ENCODE measurements around the gene TBL1X. TPM values are rescaled to one million over a fixed set of nuclear protein-coding genes. Genes with fewer than 3 reads are reported as not detected.

TBL1X gene
- total and polyA plus RNA-seq, 2 of the 4 experiments (the other 2 are of a cell fraction) = 16.2 to 20.8 TPM

DNA sequence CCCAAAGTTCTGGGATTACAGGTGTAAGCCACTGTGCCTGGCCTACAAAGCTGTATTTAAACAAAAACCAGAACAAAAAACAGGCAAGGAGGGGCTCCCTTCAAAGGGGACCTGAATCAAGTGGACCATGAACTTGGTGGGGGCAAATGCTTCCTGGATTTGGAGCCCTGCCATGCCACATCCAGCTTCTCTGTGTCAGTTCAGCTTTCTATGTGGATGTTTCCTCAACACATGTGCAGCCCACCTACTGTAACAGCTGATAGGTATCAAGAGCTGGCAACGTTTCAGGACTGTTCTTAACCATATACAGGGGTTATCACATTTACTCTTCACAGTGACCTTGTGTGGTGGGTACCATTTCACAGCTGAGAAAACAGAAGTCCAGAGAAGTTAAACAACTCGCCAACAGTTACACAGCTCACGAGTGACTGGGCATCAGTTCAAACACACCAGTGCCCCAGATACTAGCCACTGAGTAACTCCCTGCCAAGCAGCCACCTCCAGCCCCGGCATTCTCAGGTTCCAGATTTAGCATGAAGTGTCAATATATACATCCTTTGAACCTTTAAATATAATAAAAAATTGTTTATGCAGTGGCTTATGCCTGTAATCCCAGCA lies 293.3 kb downstream of the TBL1X start:
- no peak overlapping the region for H3K23ac ChIP-seq (ENCODE audit: low read depth, low read length)
- in situ Hi-C loops (cut with MboI; ENCODE audit: low sequenced_read_pairs) (no loop called here), dilution Hi-C loops (cut with HindIII; ENCODE audit: low sequenced_read_pairs, unreplicated experiment) (no loop called here), intact Hi-C loops (cut with micrococcal nuclease) (no loop called here)
- H3K56ac ChIP-seq (ENCODE audit: extremely low read depth, insufficient read depth, low read length) = no peak overlapping the region
- no peak overlapping the region for H2BK15ac ChIP-seq (ENCODE audit: low read depth, low read length)
- TF ChIP-seq BHLHE40 (IDR thresholded peaks at IDR 0.05; ENCODE audit: low read depth, low read length) (no peak), MAZ (IDR thresholded peaks at IDR 0.05; ENCODE audit: borderline replicate concordance, low read depth, low read length) (no peak)
- H2AFZ ChIP-seq (replicated peaks; ENCODE audit: low read length, poor library complexity) = no peak overlapping the region
- no peak overlapping the region for H2AK5ac ChIP-seq (ENCODE audit: low read depth, low read length)
- POLR2A ChIA-PET (ENCODE audit: unreplicated experiment) = no interaction called here
- H4K20me1 ChIP-seq (ENCODE audit: insufficient read depth, low read length) = no peaks in the 10 kb centered on the region
- H2AK9ac ChIP-seq (replicated peaks; ENCODE audit: low read depth, low read length, poor library complexity) = no peak overlapping the region
- H3K9me3 ChIP-seq (ENCODE audit: control insufficient read depth, insufficient read depth, low read length) = peaks cover 4% of the 10 kb centered on the region; the same call in 1 of the 2 replicates
- H3K79me1 ChIP-seq (ENCODE audit: low read depth in 1 of 2, low read length in 2 of 2) = no peaks in the 10 kb centered on the region
- DNase-seq (no peak), ATAC-seq (ENCODE audit: low read depth) (no peak)
- H2BK5ac ChIP-seq (ENCODE audit: low read depth, low read length, poor library complexity, severe bottlenecking) = no peak overlapping the region
- BruUV-seq (replicated peaks) = no TSS peak
- no peak overlapping the region for H4K91ac ChIP-seq (ENCODE audit: insufficient read depth, low read depth, low read length)
- no peak overlapping the region for H4K8ac ChIP-seq (ENCODE audit: low read depth in 2 of 2, low read length in 2 of 2)
- no peak overlapping the region for H3K4me3 ChIP-seq (ENCODE audit: insufficient read depth, low read depth, low read length)
- no peak overlapping the region for H3K4ac ChIP-seq (ENCODE audit: low read depth, low read length)
- H3K18ac ChIP-seq (ENCODE audit: low read depth, low read length) = no peak overlapping the region
- H2BK20ac ChIP-seq (ENCODE audit: low read depth, low read length) = no peak overlapping the region
- H3K27ac ChIP-seq (ENCODE audit: insufficient read depth, low read length) = no peak overlapping the region
- no CpG with 5 or more reads among the region's 4 CpGs for WGBS, 2 experiments (ENCODE audit: extremely low coverage in 2 of 2, insufficient read length in 1 of 2)
- H4K5ac ChIP-seq (ENCODE audit: low read depth, low read length) = no peak overlapping the region
- no peak overlapping the region for H3K9ac ChIP-seq (ENCODE audit: low read depth, low read length)
- H3K4me1 ChIP-seq (ENCODE audit: control insufficient read depth, insufficient read depth, low read length) = no peaks in the 10 kb centered on the region
- no peaks in the 10 kb centered on the region for H3K9me1 ChIP-seq (ENCODE audit: insufficient read depth, low read length)
- CTCF ChIA-PET = no interaction called here
- no peaks in the 10 kb centered on the region for H3K36me3 ChIP-seq (ENCODE audit: control insufficient read depth, insufficient read depth, low read length)
- H2BK120ac ChIP-seq (ENCODE audit: low read depth, low read length) = no peak overlapping the region
- H3K27me3 ChIP-seq (ENCODE audit: control insufficient read depth, insufficient read depth, low read length) = peaks cover 4% of the 10 kb centered on the region; the same call in 1 of the 2 replicates
- no peak overlapping the region for H3K14ac ChIP-seq (replicated peaks; ENCODE audit: low read depth, low read length)
- no peak overlapping the region for H3K4me2 ChIP-seq (ENCODE audit: low read depth, low read length)

Data from IMR-90 (cell line).